Mesothelial cell of epicardium (in vitro differentiated cells): Measurements from ENCODE around the gene RAB20. TPM values are rescaled to one million over a fixed set of nuclear protein-coding genes. Genes with fewer than 3 reads are reported as not detected.

Source experiments
- DNase-seq, 2 experiments: peaks; one replicate each; pipeline ENCODE4 v3.0.0; 2021; ENCODE audit warnings: low spot score in 2 of 2; ENCODE audit not compliant: unreplicated experiment in 2 of 2
- H3K27ac Mint-ChIP-seq: 2 replicates; pipeline ENCODE4 v1.8.0; 2021; ENCODE audit warnings: mixed read lengths
- H3K27me3 Mint-ChIP-seq: 2 replicates; pipeline ENCODE4 v1.8.0; 2021; ENCODE audit warnings: low read depth, mixed read lengths
- H3K36me3 Mint-ChIP-seq: 2 replicates; pipeline ENCODE4 v1.8.0; 2021; ENCODE audit warnings: mixed read lengths
- H3K4me1 Mint-ChIP-seq: 2 replicates; pipeline ENCODE4 v1.8.0; 2021; ENCODE audit warnings: mixed read lengths
- H3K4me3 Mint-ChIP-seq: 2 replicates; pipeline ENCODE4 v1.8.0; 2021; ENCODE audit warnings: mild to moderate bottlenecking, moderate library complexity, mixed read lengths
- H3K9me3 Mint-ChIP-seq: 2 replicates; pipeline ENCODE4 v1.8.0; 2021; ENCODE audit warnings: mixed read lengths
- total RNA-seq: library from RNA; stranded (reverse); gene quantifications from 3 replicates; pipeline ENCODE4 v1.2.1, GENCODE V29; 2021
- TF ChIP-seq, protein P1 (sequence below): fragments of 200-600 bp; sonication (generic); IDR thresholded peaks from one replicate; pipeline ENCODE4 v1.5.0; 2021; ENCODE audit warnings: antibody characterized with exemption; ENCODE audit not compliant: unreplicated experiment

The RAB20 gene
- total RNA-seq, 1 donor from 2014 or later = 8.9 TPM

DNA sequence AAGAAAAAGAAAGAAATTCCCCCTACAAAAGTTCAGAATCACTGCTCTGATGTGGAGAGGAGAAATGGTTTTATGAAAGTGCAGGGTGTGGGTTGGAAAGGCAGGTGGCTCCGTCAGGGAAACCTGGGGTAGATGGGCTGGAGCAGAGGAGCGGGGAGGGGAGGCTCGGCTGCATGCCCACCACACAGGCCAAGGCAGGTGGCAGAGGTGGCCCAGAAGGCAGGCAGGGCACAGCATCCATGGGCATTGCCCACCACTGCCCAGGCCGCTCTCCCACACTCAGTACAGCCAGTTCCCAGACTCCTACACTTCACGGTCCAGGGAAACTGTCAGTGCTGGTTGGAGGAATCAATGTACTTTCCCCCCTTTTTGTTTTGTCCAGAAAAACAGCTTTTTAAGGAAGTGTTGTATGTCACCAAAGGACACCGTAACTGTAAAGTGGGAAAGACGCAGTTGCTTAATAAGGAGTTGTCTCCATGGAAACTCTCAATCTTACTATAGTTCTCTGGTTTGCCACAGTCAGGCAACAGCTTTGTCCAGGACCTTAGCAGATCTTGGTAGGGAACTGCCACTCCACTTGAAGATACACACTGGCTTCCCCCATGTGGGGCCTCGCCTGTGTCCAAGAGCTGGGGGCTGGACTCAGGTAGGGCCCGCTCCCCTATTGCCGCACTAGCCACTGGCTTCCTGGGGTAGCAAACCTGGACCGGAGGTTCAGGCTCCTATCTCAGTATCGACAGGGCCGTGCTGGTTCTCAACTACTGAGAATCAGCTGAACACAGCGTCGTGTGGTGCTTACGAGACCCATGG is 82.9 kb downstream of the RAB20 start:
- DNase-seq = no peak
- Mint-ChIP-seq H3K4me3 (no peak overlapping the region), H3K9me3 (no peaks in the 10 kb centered on the region), H3K36me3 (peaks cover 32% of the 10 kb centered on the region), H3K27me3 (no peaks in the 10 kb centered on the region), H3K27ac (peak overlapping the region; percentile 2), H3K4me1 (no peaks in the 10 kb centered on the region)
- TF ChIP-seq, protein P1, sequence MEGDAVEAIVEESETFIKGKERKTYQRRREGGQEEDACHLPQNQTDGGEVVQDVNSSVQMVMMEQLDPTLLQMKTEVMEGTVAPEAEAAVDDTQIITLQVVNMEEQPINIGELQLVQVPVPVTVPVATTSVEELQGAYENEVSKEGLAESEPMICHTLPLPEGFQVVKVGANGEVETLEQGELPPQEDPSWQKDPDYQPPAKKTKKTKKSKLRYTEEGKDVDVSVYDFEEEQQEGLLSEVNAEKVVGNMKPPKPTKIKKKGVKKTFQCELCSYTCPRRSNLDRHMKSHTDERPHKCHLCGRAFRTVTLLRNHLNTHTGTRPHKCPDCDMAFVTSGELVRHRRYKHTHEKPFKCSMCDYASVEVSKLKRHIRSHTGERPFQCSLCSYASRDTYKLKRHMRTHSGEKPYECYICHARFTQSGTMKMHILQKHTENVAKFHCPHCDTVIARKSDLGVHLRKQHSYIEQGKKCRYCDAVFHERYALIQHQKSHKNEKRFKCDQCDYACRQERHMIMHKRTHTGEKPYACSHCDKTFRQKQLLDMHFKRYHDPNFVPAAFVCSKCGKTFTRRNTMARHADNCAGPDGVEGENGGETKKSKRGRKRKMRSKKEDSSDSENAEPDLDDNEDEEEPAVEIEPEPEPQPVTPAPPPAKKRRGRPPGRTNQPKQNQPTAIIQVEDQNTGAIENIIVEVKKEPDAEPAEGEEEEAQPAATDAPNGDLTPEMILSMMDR = no peak

DNA sequence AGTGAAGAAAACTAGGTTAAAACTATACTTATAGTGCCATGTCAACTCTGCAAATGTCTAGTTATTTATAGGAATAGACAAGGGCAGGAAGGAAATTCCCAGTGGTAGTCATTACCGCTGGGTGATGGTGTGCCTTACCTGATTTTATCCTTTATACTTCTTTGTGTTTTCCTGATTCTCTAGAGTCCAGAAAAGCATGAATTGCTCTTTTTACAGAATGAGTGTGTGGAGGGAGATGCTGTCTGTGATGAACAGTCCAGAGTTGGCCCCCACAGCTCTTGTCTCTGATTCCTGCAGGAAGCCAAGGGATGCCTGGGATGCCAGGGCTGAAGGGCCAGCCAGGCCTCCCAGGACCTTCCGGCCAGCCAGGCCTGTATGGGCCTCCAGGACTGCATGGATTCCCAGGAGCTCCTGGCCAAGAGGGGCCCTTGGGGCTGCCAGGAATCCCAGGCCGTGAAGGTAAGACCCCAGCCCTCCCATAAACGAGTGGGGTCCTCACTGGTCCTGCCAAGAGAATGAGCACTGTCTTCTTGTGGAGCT is 83.7 kb downstream of the RAB20 start:
- H3K9me3 Mint-ChIP-seq = no peaks in the 10 kb centered on the region
- no peaks in the 10 kb centered on the region for H3K4me1 Mint-ChIP-seq
- peaks cover 29% of the 10 kb centered on the region for H3K36me3 Mint-ChIP-seq
- TF ChIP-seq, protein P1 = no peak
- no peak for DNase-seq
- no peak overlapping the region for H3K4me3 Mint-ChIP-seq
- H3K27ac Mint-ChIP-seq = no peak overlapping the region
- H3K27me3 Mint-ChIP-seq = no peaks in the 10 kb centered on the region

DNA sequence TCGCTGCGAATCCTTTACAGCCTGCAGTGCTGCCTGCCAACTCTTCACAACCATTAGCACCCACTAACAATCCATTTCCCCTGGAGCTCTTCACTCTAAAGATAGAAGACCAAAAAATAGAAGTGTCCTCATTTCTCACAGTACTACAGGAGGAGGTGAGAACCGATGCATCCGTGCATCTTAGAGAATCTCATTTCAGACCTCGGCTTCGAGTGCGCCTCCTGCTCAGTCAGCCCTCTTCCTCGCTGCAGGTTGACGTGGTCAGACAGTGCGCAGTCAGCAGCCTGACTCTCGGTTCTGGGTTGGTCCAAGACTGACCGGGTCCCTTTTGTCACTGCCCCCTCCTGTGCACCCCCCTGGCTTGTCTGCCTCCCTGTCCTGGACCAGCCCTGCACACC is 85.3 kb downstream of the RAB20 start:
- no peak overlapping the region for H3K27ac Mint-ChIP-seq
- H3K27me3 Mint-ChIP-seq = no peaks in the 10 kb centered on the region
- H3K36me3 Mint-ChIP-seq = peaks cover 27% of the 10 kb centered on the region

DNA sequence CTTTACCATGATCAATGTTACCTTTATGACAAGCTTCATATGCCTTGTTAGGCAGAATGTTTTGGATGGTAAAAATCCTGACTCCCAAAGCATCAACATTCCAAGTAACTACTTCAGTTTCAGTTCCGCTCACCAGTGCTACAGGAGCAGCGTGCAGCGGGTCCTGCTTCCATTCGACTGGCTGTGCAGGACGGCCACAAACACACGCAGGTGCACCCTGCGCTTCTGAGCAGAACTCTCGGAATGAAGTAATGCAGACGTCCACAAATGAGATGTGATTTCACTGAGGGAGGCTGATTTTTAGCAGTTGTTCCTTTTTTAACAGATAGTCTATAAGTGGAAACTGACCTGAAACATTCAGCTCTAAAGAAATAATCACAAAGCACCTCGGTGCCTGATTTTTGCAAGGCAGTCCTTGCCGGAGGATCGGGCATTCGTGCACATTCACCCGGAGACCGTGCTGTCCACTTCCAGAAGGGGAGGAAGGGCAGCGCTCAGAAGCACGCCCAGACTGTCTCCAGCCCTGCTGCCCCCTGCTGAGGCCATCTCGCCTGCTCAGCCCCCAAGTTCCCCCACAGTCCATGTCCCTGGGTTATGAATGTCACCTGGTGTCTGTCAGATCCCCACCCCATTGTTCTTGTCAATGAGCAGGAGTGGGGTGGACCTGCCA is 85.8 kb downstream of the RAB20 start:
- no peaks in the 10 kb centered on the region for H3K4me1 Mint-ChIP-seq
- no peaks in the 10 kb centered on the region for H3K9me3 Mint-ChIP-seq
- no peak overlapping the region for H3K4me3 Mint-ChIP-seq
- H3K27me3 Mint-ChIP-seq = no peaks in the 10 kb centered on the region
- no peak overlapping the region for H3K27ac Mint-ChIP-seq
- TF ChIP-seq, protein P1 = no peak
- DNase-seq = no peak
- peaks cover 32% of the 10 kb centered on the region for H3K36me3 Mint-ChIP-seq

More for the DNA sequence above, 85.3 kb downstream of the RAB20 start:
- H3K4me1 Mint-ChIP-seq = no peaks in the 10 kb centered on the region
- TF ChIP-seq, protein P1 = no peak
- no peaks in the 10 kb centered on the region for H3K9me3 Mint-ChIP-seq
- DNase-seq = no peak
- H3K4me3 Mint-ChIP-seq = no peak overlapping the region

DNA sequence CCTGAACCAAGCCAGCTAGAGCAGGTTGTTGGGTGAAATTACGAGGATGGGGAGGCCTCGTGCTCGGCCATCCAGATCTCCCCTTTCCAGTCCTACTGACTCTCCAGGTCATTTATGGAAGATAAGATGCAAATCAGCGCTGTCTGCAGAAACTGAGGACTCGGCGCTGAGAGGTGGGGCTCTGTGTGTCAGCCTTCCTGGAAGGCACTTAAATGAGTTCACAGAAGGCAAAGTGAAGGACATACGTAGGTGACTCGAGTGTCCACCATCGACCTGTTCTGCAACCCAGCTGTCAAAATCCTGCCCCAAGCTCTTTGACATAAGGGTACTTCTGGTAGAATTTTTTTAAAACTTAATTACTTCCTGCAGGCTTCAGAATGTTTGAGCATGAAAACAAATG is 86.4 kb downstream of the RAB20 start:
- Mint-ChIP-seq H3K9me3 (no peaks in the 10 kb centered on the region), H3K27ac (no peak overlapping the region), H3K27me3 (no peaks in the 10 kb centered on the region), H3K4me3 (no peak overlapping the region), H3K36me3 (peaks cover 37% of the 10 kb centered on the region), H3K4me1 (no peaks in the 10 kb centered on the region)
- TF ChIP-seq, protein P1 = no peak
- DNase-seq = no peak
